AG20443 (cell line): ENCODE measurements around the gene PADI4.
A peak's percentile ranks its signal among the peaks of the same experiment; 100 is the strongest.

Source experiments
- DNase-seq: peaks from one replicate; pipeline ENCODE4 v3.0.0; 2012; ENCODE audit warnings: low spot score, mixed read lengths

Gene PADI4

DNA sequence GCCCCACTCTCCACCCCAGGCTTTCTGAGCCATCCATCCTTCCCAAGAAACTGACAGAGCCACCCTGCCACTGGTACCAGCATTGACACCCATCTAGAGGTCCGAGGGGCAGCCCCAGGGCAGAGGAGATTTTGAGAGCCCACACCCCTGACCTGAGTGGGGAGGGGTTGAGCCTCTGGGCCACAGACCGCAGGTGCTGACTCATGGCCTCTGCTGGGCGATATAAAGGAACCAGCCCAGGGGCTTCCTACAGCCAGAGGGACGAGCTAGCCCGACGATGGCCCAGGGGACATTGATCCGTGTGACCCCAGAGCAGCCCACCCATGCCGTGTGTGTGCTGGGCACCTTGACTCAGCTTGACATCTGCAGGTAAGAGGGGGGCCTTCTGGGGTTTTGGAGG, at the start of gene PADI4:
TSS of gene PADI4 (plus strand) at position 252 of the 400 bp plus-strand sequence. CDS start at position 278, 26 bp downstream.
- no peak for DNase-seq

- no peak for DNase-seq
These were observed 49.3 kb upstream of the PADI4 start for GRCh38 chr1:17258758-17259130.

DNA sequence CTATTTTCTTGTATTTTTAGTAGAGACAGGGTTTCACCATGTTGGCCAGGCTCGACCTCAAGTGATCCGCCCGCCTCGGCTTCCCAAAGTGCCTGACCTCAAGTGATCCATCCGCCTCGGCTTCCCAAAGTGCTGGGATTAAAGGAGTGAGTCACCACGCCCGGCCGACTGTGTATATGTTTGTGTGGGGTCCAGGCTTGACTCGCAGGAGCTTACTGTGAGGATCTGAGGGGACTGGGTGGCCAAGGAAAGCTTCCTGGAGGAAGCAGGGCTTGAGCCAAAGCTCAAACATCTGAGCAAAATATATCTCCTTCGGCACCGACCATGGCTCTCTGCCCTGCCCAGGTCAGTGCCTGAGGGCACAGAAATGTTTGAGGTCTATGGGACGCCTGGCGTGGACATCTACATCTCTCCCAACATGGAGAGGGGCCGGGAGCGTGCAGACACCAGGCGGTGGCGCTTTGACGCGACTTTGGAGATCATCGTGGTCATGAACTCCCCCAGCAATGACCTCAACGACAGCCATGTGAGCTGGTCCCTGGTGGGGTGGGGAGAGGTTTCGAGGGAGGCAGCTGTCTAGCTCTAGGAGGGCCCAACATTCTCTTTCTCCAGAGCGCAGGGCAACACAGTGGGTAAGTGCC, 48.6 kb upstream of the PADI4 start:
- DNase-seq: no peak

DNA sequence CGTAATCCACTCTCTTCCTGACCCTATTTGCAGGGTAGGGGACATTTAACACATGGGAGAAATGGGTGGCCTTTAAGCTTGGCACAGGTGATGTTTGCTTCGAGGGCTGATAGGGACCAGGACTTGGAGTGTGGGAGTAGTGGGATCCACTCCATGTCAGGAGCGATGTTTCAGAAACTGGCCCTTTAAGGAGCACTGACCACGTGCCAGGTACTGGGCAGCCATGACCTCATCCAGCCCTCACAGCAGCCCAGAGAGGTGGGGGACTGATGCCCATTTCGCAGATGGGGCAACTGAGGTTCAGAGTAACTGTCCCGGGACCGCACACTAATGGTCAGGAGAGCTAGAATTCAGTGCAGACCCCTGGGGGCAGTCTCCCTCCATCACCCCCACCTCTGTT, 47.7 kb upstream of the PADI4 start:
- DNase-seq: no peak

- DNase-seq: no peak
These were observed 47.3 kb upstream of the PADI4 start for GRCh38 chr1:17260738-17261137.

GRCh38 chr1:17263936-17264335, 44.1 kb upstream of the PADI4 start:
- no peak for DNase-seq

DNA sequence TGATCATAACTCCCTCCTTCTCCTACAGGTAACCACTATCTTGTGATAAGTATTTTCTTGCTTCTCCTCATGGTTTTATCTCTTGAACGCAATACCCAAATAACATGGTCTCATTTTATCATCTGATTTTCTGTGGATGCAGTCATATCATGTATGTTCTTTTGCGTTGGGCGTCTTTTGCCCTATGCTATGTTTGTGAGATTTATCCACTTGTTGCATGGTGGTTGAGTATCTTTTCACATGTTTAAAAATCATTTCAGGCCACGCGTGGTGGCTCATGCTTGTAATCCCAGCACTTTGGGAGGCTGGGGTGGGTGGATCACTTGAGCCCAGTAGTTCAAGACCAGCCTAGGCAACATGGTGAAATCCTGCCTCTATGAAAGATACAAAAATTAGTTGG, 43.5 kb upstream of the PADI4 start:
- DNase-seq: no peak

GRCh38 chr1:17265162-17265561, 42.8 kb upstream of the PADI4 start:
- peak; percentile 41 for DNase-seq

- DNase-seq: no peak
These were observed 42.0 kb upstream of the PADI4 start for GRCh38 chr1:17265950-17266349.

GRCh38 chr1:17270891-17271765, 36.9 kb upstream of the PADI4 start:
- DNase-seq: no peak

- DNase-seq: no peak
These were observed 35.9 kb upstream of the PADI4 start for GRCh38 chr1:17272066-17272465.

- no peak for DNase-seq
These were observed 35.4 kb upstream of the PADI4 start for GRCh38 chr1:17272646-17273045.

GRCh38 chr1:17273096-17273495, 34.9 kb upstream of the PADI4 start:
- no peak for DNase-seq

- peak; percentile 80 for DNase-seq
These were observed 33.5 kb upstream of the PADI4 start for GRCh38 chr1:17274186-17275170.

DNA sequence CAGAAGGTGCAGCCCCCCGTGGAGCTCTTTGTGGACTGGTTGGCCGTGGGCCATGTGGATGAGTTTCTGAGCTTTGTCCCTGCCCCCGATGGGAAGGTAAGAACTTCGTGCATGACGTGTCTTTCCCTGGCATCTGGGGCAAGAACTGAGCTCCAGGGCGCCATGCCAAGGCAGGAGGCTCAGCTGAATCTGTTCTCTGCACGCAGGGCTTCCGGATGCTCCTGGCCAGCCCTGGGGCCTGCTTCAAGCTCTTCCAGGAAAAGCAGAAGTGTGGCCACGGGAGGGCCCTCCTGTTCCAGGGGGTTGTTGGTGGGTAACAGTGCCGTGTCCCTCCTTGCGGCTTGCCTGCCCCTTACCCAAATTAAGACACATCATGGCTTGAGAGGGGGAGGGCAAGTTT, 31.4 kb upstream of the PADI4 start:
- DNase-seq: peak; percentile 71

- no peak for DNase-seq
These were observed 30.4 kb upstream of the PADI4 start for GRCh38 chr1:17277511-17278159.

DNA sequence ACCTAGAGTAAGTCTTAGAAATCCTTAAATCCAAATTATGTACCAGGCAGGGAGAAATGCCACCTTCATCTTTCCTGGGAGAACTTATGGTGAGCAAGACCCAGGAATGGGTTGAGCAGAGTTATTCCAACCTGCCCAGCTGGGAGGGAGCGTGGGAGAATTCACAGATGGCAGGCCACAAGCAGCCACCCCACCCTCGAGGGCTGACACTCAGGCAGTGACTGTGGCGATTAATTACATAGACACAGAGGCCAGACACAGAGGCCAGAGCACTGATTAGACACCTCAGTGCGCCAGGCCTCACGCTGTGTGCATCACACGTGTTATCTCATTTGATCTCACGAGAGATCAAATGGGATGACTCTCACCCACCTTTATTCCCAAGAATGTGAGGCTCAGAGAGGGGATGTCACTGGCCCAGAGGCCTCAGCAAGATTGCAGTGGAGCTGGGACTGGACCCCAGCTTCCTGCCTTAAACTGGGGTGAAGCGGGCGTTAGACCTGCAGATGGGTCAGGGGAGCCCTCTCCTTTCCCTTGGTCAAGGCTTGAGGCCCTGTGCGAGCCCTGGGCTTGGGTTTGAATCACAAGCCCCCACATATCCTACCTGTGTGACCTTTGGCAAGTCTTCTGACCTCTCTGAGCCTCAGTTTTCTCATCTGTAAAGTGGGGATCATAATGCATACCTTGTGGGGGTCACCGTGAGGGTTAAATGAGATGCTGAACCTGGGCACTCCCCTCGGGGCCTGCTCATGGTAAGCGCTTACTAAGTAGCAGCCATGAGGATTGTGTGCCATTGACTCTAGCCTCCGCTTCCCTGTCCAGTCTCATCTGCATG, 28.8 kb upstream of the PADI4 start:
- no peak for DNase-seq

- no peak for DNase-seq
These were observed 27.6 kb upstream of the PADI4 start for GRCh38 chr1:17280436-17280835.

DNA sequence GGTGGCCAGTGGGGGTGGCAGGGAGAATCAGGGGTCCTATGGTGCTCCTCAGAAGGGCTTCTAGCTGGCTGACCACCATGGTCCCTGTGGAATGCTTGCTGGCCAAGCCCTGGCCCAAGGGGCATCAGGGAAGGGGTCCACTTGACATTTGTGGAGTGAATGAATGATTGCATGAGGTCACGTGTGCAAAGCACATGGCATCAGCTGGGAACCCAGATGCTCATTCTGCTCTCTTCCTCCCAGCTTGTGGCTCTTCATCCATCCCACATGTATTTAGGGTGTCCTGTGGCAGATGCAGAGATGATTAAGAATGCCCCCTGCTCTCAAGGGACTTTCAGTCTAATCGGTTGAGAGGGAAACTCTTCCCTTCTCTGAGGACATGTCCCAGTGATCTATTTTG, 27.1 kb upstream of the PADI4 start:
- no peak for DNase-seq

- DNase-seq: no peak
These were observed 26.2 kb upstream of the PADI4 start for GRCh38 chr1:17281775-17282181.

DNA sequence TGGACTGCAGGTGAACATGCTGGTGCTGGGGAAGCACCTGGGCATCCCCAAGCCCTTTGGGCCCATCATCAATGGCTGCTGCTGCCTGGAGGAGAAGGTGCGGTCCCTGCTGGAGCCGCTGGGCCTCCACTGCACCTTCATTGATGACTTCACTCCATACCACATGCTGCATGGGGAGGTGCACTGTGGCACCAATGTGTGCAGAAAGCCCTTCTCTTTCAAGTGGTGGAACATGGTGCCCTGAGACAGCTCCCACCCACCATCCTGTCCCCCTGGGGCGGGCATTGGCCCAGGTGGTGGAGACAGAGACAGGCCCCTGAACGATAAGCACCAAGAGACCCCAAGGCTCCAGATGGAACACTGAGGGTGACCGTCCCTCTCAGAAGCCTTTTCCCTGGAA, 25.2 kb upstream of the PADI4 start:
- DNase-seq: no peak
